ENCODE measurements around the gene SIAH3.

SIAH3 gene

GRCh38 chr13:45776748-45777147 is 74.8 kb downstream of the SIAH3 start:
- no peaks in the 10 kb centered on the region for H4K20me1 ChIP-seq (ENCODE audit: insufficient read depth)
- no peak overlapping the region for H3K4me3 ChIP-seq (IDR thresholded peaks at IDR 0.05; ENCODE audit: insufficient read depth, low read depth, low read length)
- no peak overlapping the region for H3K4me2 ChIP-seq
- H3K36me3 ChIP-seq (ENCODE audit: insufficient read depth), result no peaks in the 10 kb centered on the region
- no peak for TF ChIP-seq CTCF (conservative IDR thresholded peaks at IDR 0.05; ENCODE audit: low read depth, low read length)
- H3K4me1 ChIP-seq (ENCODE audit: low read depth, poor library complexity, severe bottlenecking), result peaks cover 6% of the 10 kb centered on the region
- H3K27ac ChIP-seq, result no peak overlapping the region
- H3K9ac ChIP-seq, result no peak overlapping the region
- no peaks in the 10 kb centered on the region for H3K27me3 ChIP-seq (ENCODE audit: insufficient read depth, low read depth)
- H3K79me2 ChIP-seq (ENCODE audit: insufficient read depth, low read depth), result no peaks in the 10 kb centered on the region
- H2AFZ ChIP-seq (ENCODE audit: low read depth), result no peak overlapping the region

- Histone ChIP-seq H3K4me2 (no peak overlapping the region), H3K4me3 (IDR thresholded peaks at IDR 0.05; ENCODE audit: insufficient read depth, low read depth, low read length) (no peak overlapping the region), H3K36me3 (ENCODE audit: insufficient read depth) (no peaks in the 10 kb centered on the region), H2AFZ (ENCODE audit: low read depth) (no peak overlapping the region), H4K20me1 (ENCODE audit: insufficient read depth) (no peaks in the 10 kb centered on the region), H3K27ac (no peak overlapping the region), H3K4me1 (ENCODE audit: low read depth, poor library complexity, severe bottlenecking) (no peaks in the 10 kb centered on the region), H3K9ac (no peak overlapping the region), H3K79me2 (ENCODE audit: insufficient read depth, low read depth) (no peaks in the 10 kb centered on the region), H3K27me3 (ENCODE audit: insufficient read depth, low read depth) (no peaks in the 10 kb centered on the region)
- TF ChIP-seq CTCF (conservative IDR thresholded peaks at IDR 0.05; ENCODE audit: low read depth, low read length), result no peak
These were observed 76.1 kb downstream of the SIAH3 start for GRCh38 chr13:45775401-45775963.

- H3K4me2 ChIP-seq, result no peak overlapping the region
- no peaks in the 10 kb centered on the region for H3K4me1 ChIP-seq (ENCODE audit: low read depth, poor library complexity, severe bottlenecking)
- H2AFZ ChIP-seq (ENCODE audit: low read depth), result no peak overlapping the region
- H3K79me2 ChIP-seq (ENCODE audit: insufficient read depth, low read depth), result no peaks in the 10 kb centered on the region
- TF ChIP-seq CTCF (conservative IDR thresholded peaks at IDR 0.05; ENCODE audit: low read depth, low read length), result no peak
- no peaks in the 10 kb centered on the region for H3K27me3 ChIP-seq (ENCODE audit: insufficient read depth, low read depth)
- no peak overlapping the region for H3K27ac ChIP-seq
- no peaks in the 10 kb centered on the region for H3K36me3 ChIP-seq (ENCODE audit: insufficient read depth)
- no peak overlapping the region for H3K9ac ChIP-seq
- no peaks in the 10 kb centered on the region for H4K20me1 ChIP-seq (ENCODE audit: insufficient read depth)
- no peak overlapping the region for H3K4me3 ChIP-seq (IDR thresholded peaks at IDR 0.05; ENCODE audit: insufficient read depth, low read depth, low read length)
These were observed 77.6 kb downstream of the SIAH3 start for GRCh38 chr13:45773944-45774343.

- no peak for TF ChIP-seq CTCF (conservative IDR thresholded peaks at IDR 0.05; ENCODE audit: low read depth, low read length)
- H3K27me3 ChIP-seq (ENCODE audit: insufficient read depth, low read depth), result no peaks in the 10 kb centered on the region
- no peaks in the 10 kb centered on the region for H3K79me2 ChIP-seq (ENCODE audit: insufficient read depth, low read depth)
- no peak overlapping the region for H3K9ac ChIP-seq
- no peak overlapping the region for H3K4me3 ChIP-seq (IDR thresholded peaks at IDR 0.05; ENCODE audit: insufficient read depth, low read depth, low read length)
- H2AFZ ChIP-seq (ENCODE audit: low read depth), result no peak overlapping the region
- H3K4me1 ChIP-seq (ENCODE audit: low read depth, poor library complexity, severe bottlenecking), result no peaks in the 10 kb centered on the region
- H3K36me3 ChIP-seq (ENCODE audit: insufficient read depth), result no peaks in the 10 kb centered on the region
- H3K27ac ChIP-seq, result no peak overlapping the region
- no peaks in the 10 kb centered on the region for H4K20me1 ChIP-seq (ENCODE audit: insufficient read depth)
- H3K4me2 ChIP-seq, result no peak overlapping the region
These were observed 78.3 kb downstream of the SIAH3 start for GRCh38 chr13:45773236-45773635.
